K562 (cell line): ENCODE data around the gene LRRK1. TPM values are rescaled to one million over a fixed set of nuclear protein-coding genes. Genes with fewer than 3 reads are reported as not detected.

ENCODE experiments used
- ATAC-seq: fragments of 200-7000 bp; cut with Tn5 transposase; 3 replicates; pipeline ENCODE4 v1.9.1; 2020; ENCODE audit warnings: moderate library complexity
- BruUV-seq: library from RNA; stranded (reverse); fragments of 400-500 nt; replicated peaks from 2 replicates; lab custom pipeline; 2021; lab: Mats Ljungman, UMichigan
- CTCF ChIA-PET: fragments of 300-600 bp; formaldehyde crosslinking; extraction: SDS; loops from one replicate; lab custom pipeline; 2021; ENCODE audit warnings: low intra/inter-chr PET ratio; lab: Yijun Ruan, JAX
- POLR2A ChIA-PET: fragments of 300-600, 350-650 bp; sonication (Branson Sonifier 250); formaldehyde crosslinking; extraction: SDS; loops from one replicate; lab custom pipeline; 2021; ENCODE audit warnings: antibody characterized with exemption, inconsistent platforms; lab: Yijun Ruan, JAX
- DNase-seq, 4 experiments: peaks; one replicate each; pipeline versions ENCODE4 v3.0.0 to v3.0.0-alpha.2; 2011 to 2018; ENCODE audit warnings: low spot score in 3 of 4, mixed read lengths in 3 of 4; ENCODE audit errors: extremely low read depth in 1 of 4
- FAIRE-seq: peaks from 2 replicates; lab custom pipeline; 2011; peaks lifted over from hg19 to GRCh38; lab: Jason Lieb, UNC
- H2AFZ ChIP-seq: 2 replicates; pipeline ENCODE4 v1.6.0; 2011; ENCODE audit warnings: low read depth, low read length, control low read depth, inconsistent platforms
- H3K27ac ChIP-seq: fragments of 200-600 bp; 3 replicates; pipeline ENCODE4 v1.8.0; 2011; ENCODE audit warnings: low read depth, mild to moderate bottlenecking, control low read depth, inconsistent platforms, low read length, moderate library complexity, mixed read lengths; ENCODE audit errors: extremely low read depth
- H3K27me3 ChIP-seq, 2 experiments: fragments of 300-600 bp in 1 of 2; 2 replicates in 1 of 2; 3 replicates in 1 of 2; pipeline versions ENCODE4 v1.6.0 to v1.8.0; 2011; ENCODE audit warnings: inconsistent platforms in 2 of 2, low read length in 2 of 2, mild to moderate bottlenecking in 1 of 2, mixed read lengths in 1 of 2, moderate library complexity in 1 of 2; ENCODE audit not compliant: control insufficient read depth in 2 of 2, insufficient read depth in 2 of 2
- H3K36me3 ChIP-seq: fragments of 300-600 bp; 3 replicates; pipeline ENCODE4 v1.8.0; 2011; ENCODE audit warnings: mild to moderate bottlenecking, low read length, inconsistent platforms; ENCODE audit not compliant: control insufficient read depth, insufficient read depth
- H3K4me1 ChIP-seq, 2 experiments: fragments of 200-600 bp in 1 of 2; replicated peaks in 1 of 2; 2 replicates in 1 of 2; 3 replicates in 1 of 2; pipeline versions ENCODE4 v1.5.1 to v1.8.0; 2011; ENCODE audit warnings: inconsistent platforms in 2 of 2, low read length in 2 of 2, mild to moderate bottlenecking in 1 of 2, mixed read lengths in 1 of 2, moderate library complexity in 1 of 2; ENCODE audit not compliant: control insufficient read depth in 2 of 2, insufficient read depth in 2 of 2
- H3K4me2 ChIP-seq: 2 replicates; pipeline ENCODE4 v1.6.1; 2011; ENCODE audit warnings: low read length, control low read depth, inconsistent platforms, mixed read lengths; ENCODE audit not compliant: insufficient read depth
- H3K4me3 ChIP-seq: fragments of 200-600 bp; sonication (generic), shearing (Covaris generic); 2 replicates; pipeline ENCODE4 v1.5.1; 2016; ENCODE audit warnings: control low read depth, inconsistent platforms
- H3K79me2 ChIP-seq: fragments of 200-600 bp; 3 replicates; pipeline ENCODE4 v1.8.0; 2011; ENCODE audit warnings: low read length, inconsistent platforms; ENCODE audit not compliant: control insufficient read depth, insufficient read depth
- H3K9ac ChIP-seq, 2 experiments: 2 replicates each; pipeline versions ENCODE4 v1.6.0 to v1.6.1; 2011; ENCODE audit warnings: low read depth in 2 of 2, low read length in 2 of 2, control low read depth in 1 of 2, inconsistent platforms in 1 of 2, mild to moderate bottlenecking in 1 of 2, mixed read lengths in 1 of 2; ENCODE audit not compliant: insufficient read depth in 1 of 2
- H3K9me1 ChIP-seq: one replicate; pipeline ENCODE4 v1.6.0; 2011; ENCODE audit warnings: inconsistent platforms, mild to moderate bottlenecking, low read length, moderate library complexity; ENCODE audit not compliant: control insufficient read depth, insufficient read depth
- H3K9me3 ChIP-seq: replicated peaks from 2 replicates; pipeline ENCODE4 v1.5.1; 2011; ENCODE audit warnings: low read depth, low read length, inconsistent platforms; ENCODE audit not compliant: control insufficient read depth, insufficient read depth
- H4K20me1 ChIP-seq: replicated peaks from 2 replicates; pipeline ENCODE4 v1.6.1; 2011; ENCODE audit warnings: low read length, inconsistent platforms, mixed read lengths; ENCODE audit not compliant: control insufficient read depth, insufficient read depth
- BRCA1 ChIP-seq, 2 experiments: fragments of 450-650 bp in 1 of 2; sonication (generic) in 1 of 2; formaldehyde crosslinking in 1 of 2; IDR thresholded peaks; 2 replicates each; pipeline versions ENCODE4 v1.5.0 to v1.6.1; 2017 to 2020; ENCODE audit warnings: mild to moderate bottlenecking in 1 of 2, missing genetic modification reagents in 1 of 2
- DDX20 ChIP-seq: fragments of 450-650 bp; IDR thresholded peaks from 2 replicates; pipeline ENCODE4 v1.6.1; 2016; ENCODE audit warnings: missing genetic modification characterization, low read depth, mild to moderate bottlenecking, missing compliant biosample characterization, moderate library complexity
- FOXP1 ChIP-seq: sonication (generic); formaldehyde crosslinking; IDR thresholded peaks from 2 replicates; pipeline ENCODE4 v1.8.0; 2022; ENCODE audit warnings: mild to moderate bottlenecking, missing genetic modification reagents
- NCOA2 ChIP-seq, 2 experiments: fragments of 450-650 bp; IDR thresholded peaks; 2 replicates each; pipeline ENCODE4 v1.6.1; 2018; ENCODE audit warnings: mild to moderate bottlenecking in 2 of 2, moderate library complexity in 1 of 2; ENCODE audit not compliant: partially characterized antibody in 2 of 2
- NCOR1 ChIP-seq: fragments of 450-650 bp; IDR thresholded peaks from 2 replicates; pipeline ENCODE4 v1.6.1; 2016; ENCODE audit warnings: mild to moderate bottlenecking, moderate library complexity
- NFXL1 ChIP-seq: fragments of 450-650 bp; formaldehyde crosslinking; IDR thresholded peaks from 2 replicates; pipeline ENCODE4 v1.4.0; 2021; ENCODE audit warnings: mild to moderate bottlenecking
- POLR3A ChIP-seq: IDR thresholded peaks from 2 replicates; pipeline ENCODE4 v1.6.1; 2011; ENCODE audit warnings: borderline replicate concordance, mild to moderate bottlenecking, moderate library complexity; ENCODE audit not compliant: insufficient read length, insufficient read depth; ENCODE audit errors: extremely low read depth
- RBM14 ChIP-seq: fragments of 200-400 bp; formaldehyde crosslinking; IDR thresholded peaks from 2 replicates; pipeline ENCODE4 v1.6.1; 2018; ENCODE audit warnings: low read depth, mild to moderate bottlenecking, low read length, moderate library complexity, borderline replicate concordance; ENCODE audit not compliant: insufficient read depth
- SETDB1 ChIP-seq: IDR thresholded peaks from one replicate; pipeline ENCODE4 v1.6.1; 2012; ENCODE audit warnings: low read length, control low read depth, inconsistent platforms
- ZBTB7A ChIP-seq: IDR thresholded peaks from 2 replicates; pipeline ENCODE4 v1.6.1; 2011; ENCODE audit warnings: low read depth, mild to moderate bottlenecking, low read length, moderate library complexity, borderline replicate concordance; ENCODE audit not compliant: control insufficient read depth
- ZNF184 ChIP-seq: sonication (generic); formaldehyde crosslinking; IDR thresholded peaks from 2 replicates; pipeline ENCODE4 v1.5.0; 2020; ENCODE audit warnings: missing genetic modification reagents
- ZNF23 ChIP-seq: fragments of 250-450 bp; sonication (Bioruptor Pico); IDR thresholded peaks from 2 replicates; pipeline ENCODE4 v1.4.0; 2020; ENCODE audit warnings: mild to moderate bottlenecking
- WGBS: fragments of 100-300 bp; shearing (Covaris generic); methylation state at CpG from one replicate; pipeline ENCODE4 v1.1.6; 2016; ENCODE audit warnings: low coverage, mixed read lengths; ENCODE audit not compliant: insufficient coverage; ENCODE audit errors: missing lambda C conversion rate; 5-methylcytosine and 5-hydroxymethylcytosine counted together
- in situ Hi-C: fragments of 300-500 bp; cut with MboI; formaldehyde crosslinking; loops from 4 replicates; pipeline ENCODE4 v1.15.0; 2018; ENCODE audit warnings: inconsistent platforms, mixed read lengths
- intact Hi-C: fragments of 100-400 bp; cut with micrococcal nuclease; formaldehyde crosslinking; loops from 2 replicates; pipeline ENCODE4 v1.14.2; 2022
- polyA plus RNA-seq, 8 experiments: library from polyadenylated mRNA; depleted of rRNA in 4 of 8; stranded (reverse) in 5 of 8; unstranded in 3 of 8; fragments of >200 nt; fragmentation: Nextera tagmentation in 2 of 8; fragmentation: Illumina TruSeq in 1 of 8; extraction: Ambion mirVana in 2 of 8; extraction: Trizol in 1 of 8; gene quantifications; 2 replicates each; pipeline versions ENCODE4 v1.2.1 to v1.2.3, GENCODE V29; 2011 to 2014; ENCODE audit warnings: inconsistent platforms in 1 of 8, missing spikeins in 1 of 8
- total RNA-seq, 7 experiments: library from RNA; depleted of rRNA in 6 of 7; stranded (reverse); fragments of >200 nt in 6 of 7; fragmentation: Illumina TruSeq in 2 of 7; extraction: Trizol in 2 of 7; gene quantifications; 2 replicates each; pipeline versions ENCODE4 v1.2.1 to v1.2.3, GENCODE V29; 2011 to 2021; ENCODE audit warnings: low replicate concordance in 1 of 7
- TF ChIP-seq, protein P1 (sequence below): sonication (generic); formaldehyde crosslinking; IDR thresholded peaks from 2 replicates; pipeline ENCODE4 v1.8.1; 2023; ENCODE audit warnings: mild to moderate bottlenecking, missing genetic modification reagents
- TF ChIP-seq, protein P2 (sequence below): fragments of 450-650 bp; formaldehyde crosslinking; IDR thresholded peaks from 2 replicates; pipeline ENCODE4 v1.4.0; 2020; ENCODE audit warnings: mild to moderate bottlenecking, moderate library complexity
- TF ChIP-seq, protein P3 (sequence below): sonication (generic); IDR thresholded peaks from 2 replicates; pipeline ENCODE4 v1.6.1; 2016

LRRK1 gene
- total and polyA plus RNA-seq, 9 of the 15 experiments (the other 6 are each of a cell fraction or from before 2014, with no cell fraction given), result 0.01 to 1.5 (median 0.11) TPM

DNA sequence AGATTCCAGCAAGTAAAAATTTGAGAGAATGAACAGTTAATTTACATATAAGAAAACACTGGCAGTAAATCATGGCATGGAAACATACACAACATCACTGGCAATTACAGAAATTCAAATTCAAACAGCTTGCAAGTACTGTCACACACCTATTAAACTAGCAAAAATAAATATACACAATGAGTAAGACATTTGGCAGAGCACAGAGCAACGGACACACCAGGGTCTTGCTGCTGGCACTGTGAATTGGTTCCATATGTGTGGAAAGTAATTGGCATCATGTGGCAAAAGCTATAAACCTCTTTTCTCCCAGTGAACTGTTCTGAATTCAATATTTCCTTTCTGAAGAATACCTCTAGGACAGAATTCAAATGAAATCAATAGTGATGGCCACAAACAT, 78.3 kb downstream of the LRRK1 start (continued):
- TF ChIP-seq, protein P1, sequence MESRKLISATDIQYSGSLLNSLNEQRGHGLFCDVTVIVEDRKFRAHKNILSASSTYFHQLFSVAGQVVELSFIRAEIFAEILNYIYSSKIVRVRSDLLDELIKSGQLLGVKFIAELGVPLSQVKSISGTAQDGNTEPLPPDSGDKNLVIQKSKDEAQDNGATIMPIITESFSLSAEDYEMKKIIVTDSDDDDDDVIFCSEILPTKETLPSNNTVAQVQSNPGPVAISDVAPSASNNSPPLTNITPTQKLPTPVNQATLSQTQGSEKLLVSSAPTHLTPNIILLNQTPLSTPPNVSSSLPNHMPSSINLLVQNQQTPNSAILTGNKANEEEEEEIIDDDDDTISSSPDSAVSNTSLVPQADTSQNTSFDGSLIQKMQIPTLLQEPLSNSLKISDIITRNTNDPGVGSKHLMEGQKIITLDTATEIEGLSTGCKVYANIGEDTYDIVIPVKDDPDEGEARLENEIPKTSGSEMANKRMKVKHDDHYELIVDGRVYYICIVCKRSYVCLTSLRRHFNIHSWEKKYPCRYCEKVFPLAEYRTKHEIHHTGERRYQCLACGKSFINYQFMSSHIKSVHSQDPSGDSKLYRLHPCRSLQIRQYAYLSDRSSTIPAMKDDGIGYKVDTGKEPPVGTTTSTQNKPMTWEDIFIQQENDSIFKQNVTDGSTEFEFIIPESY (CRISPR knock-in tag), result no peak

DNA sequence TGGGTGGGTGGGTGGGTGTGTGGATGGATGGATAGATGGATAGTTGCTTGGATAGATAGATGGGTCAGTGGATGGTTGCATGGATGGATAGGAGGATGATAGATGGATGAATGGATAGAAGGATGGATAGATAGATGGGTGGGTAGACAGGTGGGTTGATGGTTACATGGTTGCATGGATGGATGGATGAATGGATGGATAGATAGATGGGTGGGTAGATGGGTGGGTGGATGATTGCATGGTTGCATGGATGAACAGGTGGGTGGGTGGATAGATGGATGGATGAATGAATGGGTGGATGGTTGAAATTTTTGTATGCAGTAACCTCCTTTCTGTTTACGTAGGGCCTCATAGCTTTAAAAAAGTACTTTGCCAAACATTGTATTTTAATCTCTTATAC, 79.5 kb downstream of the LRRK1 start:
- no TSS peak for BruUV-seq
- CTCF ChIA-PET, result no interaction called here
- H3K4me1 ChIP-seq, result no peaks in the 10 kb centered on the region; a peak in 1 of 5 replicates
- no peaks in the 10 kb centered on the region for H3K9me3 ChIP-seq
- POLR2A ChIA-PET, result interaction anchor here (0.6 kb wide), 1 partner anchor 286 kb away, joined by 3 read pairs; no protein-coding TSS in a partner anchor
- H3K4me3 ChIP-seq, result no peak overlapping the region
- DNase-seq (no peak), ATAC-seq (no peak), FAIRE-seq (no peak)
- no peak overlapping the region for H3K4me2 ChIP-seq
- WGBS, result 0% methylated on average over 1 of the region's 1 CpG
- intact Hi-C loops (no loop called here), in situ Hi-C loops (no loop called here)
- H3K27ac ChIP-seq, result no peak overlapping the region
- H3K79me2 ChIP-seq, result no peaks in the 10 kb centered on the region
- H3K9me1 ChIP-seq, result no peaks in the 10 kb centered on the region
- H3K9ac ChIP-seq, result no peak overlapping the region
- no peaks in the 10 kb centered on the region; the same call in 1 of the 2 replicates for H4K20me1 ChIP-seq
- no peaks in the 10 kb centered on the region for H3K36me3 ChIP-seq
- no peak overlapping the region for H2AFZ ChIP-seq
- H3K27me3 ChIP-seq, result peaks cover 5 to 36% of the 10 kb centered on the region in 2 experiments; a peak in 4 of 5 replicates
- TF ChIP-seq, protein P2, sequence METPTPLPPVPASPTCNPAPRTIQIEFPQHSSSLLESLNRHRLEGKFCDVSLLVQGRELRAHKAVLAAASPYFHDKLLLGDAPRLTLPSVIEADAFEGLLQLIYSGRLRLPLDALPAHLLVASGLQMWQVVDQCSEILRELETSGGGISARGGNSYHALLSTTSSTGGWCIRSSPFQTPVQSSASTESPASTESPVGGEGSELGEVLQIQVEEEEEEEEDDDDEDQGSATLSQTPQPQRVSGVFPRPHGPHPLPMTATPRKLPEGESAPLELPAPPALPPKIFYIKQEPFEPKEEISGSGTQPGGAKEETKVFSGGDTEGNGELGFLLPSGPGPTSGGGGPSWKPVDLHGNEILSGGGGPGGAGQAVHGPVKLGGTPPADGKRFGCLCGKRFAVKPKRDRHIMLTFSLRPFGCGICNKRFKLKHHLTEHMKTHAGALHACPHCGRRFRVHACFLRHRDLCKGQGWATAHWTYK, result no peak
- TF ChIP-seq NFXL1, result no peak
- TF ChIP-seq RBM14, result no peak
- TF ChIP-seq NCOA2 (IDR thresholded peaks at IDR 0.05; ENCODE audit: partially characterized antibody in 2 of 2), result no peak
- TF ChIP-seq DDX20 (tag), result no peak
- no peak for TF ChIP-seq POLR3A
- no peak for TF ChIP-seq ZNF184 (CRISPR knock-in tag)
- TF ChIP-seq SETDB1, result no peak
- no peak for TF ChIP-seq NCOR1
- no peak for TF ChIP-seq ZNF23
- no peak for TF ChIP-seq ZBTB7A
- no peak for TF ChIP-seq BRCA1 (IDR thresholded peaks at IDR 0.05)
- TF ChIP-seq BRCA1 (CRISPR knock-in tag; IDR thresholded peaks at IDR 0.05), result no peak
- TF ChIP-seq, protein P3, sequence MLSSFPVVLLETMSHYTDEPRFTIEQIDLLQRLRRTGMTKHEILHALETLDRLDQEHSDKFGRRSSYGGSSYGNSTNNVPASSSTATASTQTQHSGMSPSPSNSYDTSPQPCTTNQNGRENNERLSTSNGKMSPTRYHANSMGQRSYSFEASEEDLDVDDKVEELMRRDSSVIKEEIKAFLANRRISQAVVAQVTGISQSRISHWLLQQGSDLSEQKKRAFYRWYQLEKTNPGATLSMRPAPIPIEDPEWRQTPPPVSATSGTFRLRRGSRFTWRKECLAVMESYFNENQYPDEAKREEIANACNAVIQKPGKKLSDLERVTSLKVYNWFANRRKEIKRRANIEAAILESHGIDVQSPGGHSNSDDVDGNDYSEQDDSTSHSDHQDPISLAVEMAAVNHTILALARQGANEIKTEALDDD, result no peak
- no peak for TF ChIP-seq FOXP1 (CRISPR knock-in tag)
